GM18511 (cell line): ENCODE data around the gene CHCHD3.
"Not testable (repeated sequence)": the region's sequence is repeated elsewhere in the genome, so short reads cannot be mapped to it uniquely, and the experiment has no call there.

Source experiments
- ATAC-seq: cut with Tn5 transposase; IDR thresholded peaks from one replicate; pipeline ENCODE4 v1.9.1; 2021; ENCODE audit warnings: mild to moderate bottlenecking, moderate library complexity; ENCODE audit not compliant: unreplicated experiment

The CHCHD3 gene

GRCh38 chr7:133009426-133010252 lies 72.3 kb downstream of the CHCHD3 start:
- ATAC-seq: no peak

- ATAC-seq: no peak
Measured at GRCh38 chr7:133007961-133008360, 73.9 kb downstream of the CHCHD3 start.

GRCh38 chr7:133003052-133003910 lies 78.6 kb downstream of the CHCHD3 start:
- ATAC-seq: no peak

- no peak for ATAC-seq
Measured at GRCh38 chr7:133001727-133002126, 80.2 kb downstream of the CHCHD3 start.

GRCh38 chr7:132999845-133000244 lies 82.0 kb downstream of the CHCHD3 start:
- ATAC-seq: no peak

GRCh38 chr7:132998763-132999162 lies 83.1 kb downstream of the CHCHD3 start:
- no peak for ATAC-seq

GRCh38 chr7:132997505-132997904 lies 84.4 kb downstream of the CHCHD3 start:
- ATAC-seq: no peak

- no peak for ATAC-seq
Measured at GRCh38 chr7:132996581-132997242, 85.2 kb downstream of the CHCHD3 start.

- no peak for ATAC-seq
Measured at GRCh38 chr7:132993377-132994013, 88.4 kb downstream of the CHCHD3 start.

- no peak for ATAC-seq
Measured at GRCh38 chr7:132991615-132992587, 90.0 kb downstream of the CHCHD3 start.

- ATAC-seq: no peak
Measured at GRCh38 chr7:132988117-132988516, 93.8 kb downstream of the CHCHD3 start.

GRCh38 chr7:132980402-132980801 lies 101.5 kb downstream of the CHCHD3 start:
- no peak for ATAC-seq

GRCh38 chr7:132979524-132979923 lies 102.4 kb downstream of the CHCHD3 start:
- no peak for ATAC-seq

GRCh38 chr7:132977234-132977633 lies 104.7 kb downstream of the CHCHD3 start:
- no peak for ATAC-seq

- ATAC-seq: no peak
Measured at GRCh38 chr7:132972745-132973144, 109.1 kb downstream of the CHCHD3 start.

GRCh38 chr7:132970257-132970656 lies 111.6 kb downstream of the CHCHD3 start:
- no peak for ATAC-seq

- no peak for ATAC-seq
Measured at GRCh38 chr7:132969520-132969919, 112.4 kb downstream of the CHCHD3 start.

GRCh38 chr7:132967470-132967848 lies 114.4 kb downstream of the CHCHD3 start:
- ATAC-seq: not testable (repeated sequence)

GRCh38 chr7:132966754-132967469 lies 115.0 kb downstream of the CHCHD3 start:
- no peak for ATAC-seq
